GM18526 (cell line): ENCODE measurements around the gene GRK4.

Experiments used
- POLR2A ChIP-seq: IDR thresholded peaks from 3 replicates; pipeline ENCODE4 v1.6.1; 2011; ENCODE audit not compliant: insufficient read length; ENCODE audit errors: extremely low read depth

Gene GRK4

GRCh38 chr4:2963175-2963965 lies at the start of gene GRK4, which contains the start of gene NOP14:
TSS of gene GRK4 (plus strand) at chr4:2963571. CDS start at chr4:2964071, 500 bp downstream.
TSS of gene NOP14 (minus strand) at chr4:2963406. CDS start at chr4:2963319, 87 bp downstream.
- TF ChIP-seq POLR2A: peak; percentile 82

- TF ChIP-seq POLR2A: no peak
These were observed 48.9 kb upstream of the GRK4 start for GRCh38 chr4:2914256-2915126.

DNA sequence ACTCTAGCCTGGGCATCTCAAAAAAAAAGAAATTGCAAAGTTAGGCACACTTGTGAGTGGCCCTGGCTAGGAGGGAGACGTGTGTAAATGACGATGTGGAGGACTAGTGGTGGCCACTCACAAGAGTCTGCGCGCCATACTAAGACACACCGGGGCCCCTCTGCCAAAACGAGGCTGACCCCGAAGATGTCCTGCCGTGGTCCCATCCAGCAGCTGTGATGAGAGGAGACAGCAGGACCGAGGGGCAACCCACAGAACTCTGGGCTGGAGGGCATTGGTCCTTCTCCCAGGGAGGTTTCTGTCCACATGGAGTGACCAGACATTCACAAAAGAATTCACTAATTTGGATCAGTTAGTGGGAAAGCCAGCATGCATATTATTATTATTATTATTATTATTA lies 47.6 kb upstream of the GRK4 start:
- no peak for TF ChIP-seq POLR2A

DNA sequence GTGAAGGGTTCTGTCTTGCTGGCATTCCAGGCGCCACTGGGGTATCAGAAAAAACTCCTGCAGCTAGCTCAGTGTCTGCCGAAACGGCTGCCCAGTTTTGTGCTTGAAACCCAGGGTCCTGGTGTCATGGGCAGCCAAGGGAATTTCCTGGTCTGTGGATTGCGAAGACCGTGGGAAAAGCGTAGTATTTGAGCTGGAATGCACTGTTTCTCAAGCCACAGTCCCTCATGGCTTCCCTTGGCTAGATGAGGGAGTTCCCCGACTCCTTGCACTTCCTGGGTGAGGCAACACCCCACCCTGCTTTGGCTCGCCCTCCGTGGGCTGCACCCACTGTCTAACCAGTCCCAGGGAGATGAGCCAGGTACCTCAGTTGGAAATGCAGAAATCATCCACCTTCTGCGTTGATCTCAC lies 40.2 kb upstream of the GRK4 start:
- TF ChIP-seq POLR2A: no peak

DNA sequence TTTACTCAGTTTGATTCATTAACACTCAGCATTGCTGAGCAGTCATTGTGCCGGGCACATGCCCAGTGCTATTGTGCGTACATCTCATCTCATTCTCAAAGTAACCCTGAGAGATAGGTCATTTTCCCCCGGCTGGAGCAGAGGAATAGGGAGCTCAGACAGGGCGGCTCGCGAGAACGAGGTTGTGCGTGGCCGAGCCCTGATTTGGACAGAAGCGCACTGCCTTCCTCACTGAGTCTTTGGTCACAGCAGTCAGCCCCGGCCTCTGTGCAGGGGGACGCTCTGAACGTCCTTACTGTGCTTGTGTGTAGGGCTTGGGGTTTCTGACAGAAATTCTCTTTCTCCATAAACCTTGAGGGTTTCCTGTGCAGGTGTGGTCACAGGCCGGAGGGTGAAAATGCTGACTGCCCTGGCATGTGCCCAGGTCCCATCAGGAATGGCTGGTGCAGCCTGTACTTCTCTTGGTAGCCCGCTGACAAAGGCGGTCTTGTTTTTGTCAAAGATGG lies 39.6 kb upstream of the GRK4 start:
- TF ChIP-seq POLR2A: no peak

GRCh38 chr4:2924286-2924685 lies 39.1 kb upstream of the GRK4 start:
- TF ChIP-seq POLR2A: no peak

DNA sequence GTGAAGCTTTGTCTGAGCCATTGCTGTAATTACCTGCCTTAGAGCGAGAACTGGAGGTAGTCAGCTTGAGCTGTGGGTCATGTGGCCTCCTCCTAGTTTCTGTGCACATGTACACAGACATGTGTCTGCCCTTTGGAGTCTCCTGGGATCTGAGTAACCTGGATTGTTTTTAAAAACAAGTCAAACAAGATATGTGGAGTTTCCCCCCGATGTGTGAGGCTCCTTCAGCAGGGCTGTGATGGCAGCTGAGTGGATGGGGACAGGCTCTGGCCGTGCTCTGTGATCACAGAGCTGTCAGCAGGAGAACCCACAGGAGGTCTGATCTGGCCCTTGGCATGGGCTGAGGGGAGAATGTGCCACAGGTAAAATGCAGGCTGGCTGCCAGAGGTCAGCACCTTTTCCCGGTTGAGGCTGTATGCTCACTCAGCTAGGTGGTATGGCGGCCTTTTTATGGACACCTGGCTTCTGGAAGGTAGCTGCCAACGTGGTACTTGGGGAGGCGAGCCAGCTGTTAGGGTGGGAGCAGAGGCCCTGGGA lies 38.5 kb upstream of the GRK4 start:
- no peak for TF ChIP-seq POLR2A

GRCh38 chr4:2925496-2925895 lies 37.9 kb upstream of the GRK4 start:
- TF ChIP-seq POLR2A: no peak

- TF ChIP-seq POLR2A: no peak
These were observed 37.2 kb upstream of the GRK4 start for GRCh38 chr4:2925931-2926860.

DNA sequence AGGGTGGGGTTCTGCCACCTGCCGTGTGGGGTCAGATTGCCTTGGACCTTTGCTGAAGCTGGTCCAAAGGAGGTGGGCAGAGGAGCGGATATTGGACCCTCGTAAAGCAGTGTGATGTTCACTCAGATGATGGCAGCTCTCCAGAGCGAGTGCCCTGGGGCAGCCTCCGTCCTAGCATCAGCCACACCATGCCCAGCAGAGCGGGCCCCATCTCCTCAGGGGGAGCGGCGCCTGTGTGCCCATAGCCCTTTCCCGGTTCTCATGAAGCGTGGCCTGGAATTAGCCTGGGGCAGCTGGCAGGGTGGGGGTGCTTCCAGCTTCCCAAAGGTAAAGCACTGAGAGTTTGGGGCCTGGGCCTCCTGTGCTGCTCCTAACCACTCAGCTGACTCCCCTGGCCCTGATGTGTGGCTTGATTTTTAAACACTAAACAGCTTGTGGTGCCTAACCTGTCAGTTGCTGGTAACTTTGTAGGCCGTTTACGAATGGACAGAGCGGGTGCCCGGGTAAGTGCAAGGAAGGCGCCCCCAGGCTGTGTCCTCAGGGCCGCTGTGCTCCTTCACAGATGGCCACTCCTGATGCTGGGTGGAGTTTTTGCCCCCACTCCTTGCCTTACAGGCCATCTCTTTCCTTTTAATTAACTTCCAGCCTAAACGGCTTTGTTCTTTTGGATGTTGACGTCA lies 36.2 kb upstream of the GRK4 start:
- no peak for TF ChIP-seq POLR2A

- TF ChIP-seq POLR2A: no peak
These were observed 35.7 kb upstream of the GRK4 start for GRCh38 chr4:2927696-2928075.

DNA sequence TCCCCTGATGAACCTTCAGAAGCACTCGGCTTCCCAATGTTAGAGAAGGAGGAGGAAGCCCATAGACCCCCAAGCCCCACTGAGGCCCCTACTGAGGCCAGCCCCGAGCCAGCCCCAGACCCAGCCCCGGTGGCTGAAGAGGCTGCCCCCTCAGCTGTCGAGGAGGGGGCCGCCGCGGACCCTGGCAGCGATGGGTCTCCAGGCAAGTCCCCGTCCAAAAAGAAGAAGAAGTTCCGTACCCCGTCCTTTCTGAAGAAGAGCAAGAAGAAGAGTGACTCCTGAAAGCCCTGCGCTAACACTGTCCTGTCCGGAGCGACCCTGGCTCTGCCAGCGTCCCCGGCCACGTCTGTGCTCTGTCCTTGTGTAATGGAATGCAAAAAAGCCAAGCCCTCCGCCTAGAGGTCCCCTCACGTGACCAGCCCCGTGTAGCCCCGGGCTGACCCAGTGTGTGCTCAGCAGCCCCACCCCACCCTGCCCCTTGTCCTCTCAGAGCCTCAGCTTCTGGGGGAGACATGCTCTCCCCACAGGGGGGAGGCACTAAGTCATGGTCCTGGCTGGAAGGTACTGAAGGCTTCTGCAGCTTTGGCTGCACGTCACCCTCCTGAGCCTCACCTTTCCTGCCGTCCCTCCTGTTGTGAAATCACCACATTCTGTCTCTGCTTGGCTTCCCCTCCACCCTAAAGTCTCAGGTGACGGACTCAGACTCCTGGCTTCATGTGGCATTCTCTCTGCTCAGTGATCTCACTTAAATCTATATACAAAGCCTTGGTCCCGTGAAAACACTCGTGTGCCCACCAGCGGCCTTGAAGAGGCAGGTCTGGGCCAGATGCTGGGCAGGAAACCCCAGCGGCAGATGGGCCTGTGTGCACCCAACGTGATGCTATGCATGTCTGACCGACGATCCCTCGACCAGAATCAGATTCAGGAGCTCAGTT lies 34.9 kb upstream of the GRK4 start:
- TF ChIP-seq POLR2A: no peak

DNA sequence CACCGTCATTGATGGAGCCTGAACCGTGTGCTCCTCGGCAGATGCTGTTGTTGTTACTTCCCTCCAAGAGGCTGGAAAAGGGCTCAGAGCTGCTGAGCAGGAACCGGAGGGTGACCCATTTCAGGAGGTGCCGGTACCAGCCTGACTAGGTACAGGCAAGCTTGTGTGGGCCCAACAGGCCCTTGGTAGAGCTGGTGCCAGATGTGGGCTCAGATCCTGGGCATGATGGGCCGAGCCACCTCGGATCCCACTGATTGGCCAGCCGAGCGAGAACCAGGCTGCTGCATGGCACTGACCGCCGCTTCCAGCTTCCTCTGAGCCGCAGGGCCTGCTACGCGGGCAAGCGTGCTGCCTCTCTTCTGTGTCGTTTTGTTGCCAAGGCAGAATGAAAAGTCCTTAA lies 33.9 kb upstream of the GRK4 start:
- TF ChIP-seq POLR2A: no peak
